Measurements from ENCODE around the gene FGD6. TPM values are rescaled to one million over a fixed set of nuclear protein-coding genes. Genes with fewer than 3 reads are reported as not detected.

FGD6 gene
- total and polyA plus RNA-seq, 2 donors (not counting 1 experiment from before 2014, with no cell fraction given): 1.2 to 8.4 TPM

DNA sequence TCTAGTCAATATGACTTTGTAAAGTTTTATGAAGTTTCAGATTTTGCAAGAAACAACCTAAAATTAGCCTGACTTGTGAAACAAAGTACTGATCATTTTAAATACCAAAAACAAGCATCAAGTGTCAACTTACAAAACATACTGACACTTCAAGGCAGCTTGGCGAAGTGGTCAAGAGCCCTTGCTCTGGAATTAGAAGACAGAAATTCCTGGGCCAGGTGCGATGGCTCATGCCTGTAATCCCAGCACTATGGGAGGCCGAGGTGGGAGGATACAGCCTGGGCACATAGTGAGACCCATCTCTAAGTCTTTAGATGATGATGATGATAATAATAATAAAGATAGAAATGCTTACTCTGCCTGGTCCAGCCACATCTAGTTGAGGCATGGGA lies 98.5 kb downstream of the FGD6 start:
- no peaks in the 10 kb centered on the region for H3K36me3 ChIP-seq (replicated peaks in 1 of 2; ENCODE audit: control extremely low read depth in 1 of 2, control insufficient read depth in 1 of 2, extremely low read depth in 1 of 2, insufficient read depth in 2 of 2, low read length in 1 of 2)
- POLR2A ChIA-PET: no interaction called here
- TF ChIP-seq, protein P1, sequence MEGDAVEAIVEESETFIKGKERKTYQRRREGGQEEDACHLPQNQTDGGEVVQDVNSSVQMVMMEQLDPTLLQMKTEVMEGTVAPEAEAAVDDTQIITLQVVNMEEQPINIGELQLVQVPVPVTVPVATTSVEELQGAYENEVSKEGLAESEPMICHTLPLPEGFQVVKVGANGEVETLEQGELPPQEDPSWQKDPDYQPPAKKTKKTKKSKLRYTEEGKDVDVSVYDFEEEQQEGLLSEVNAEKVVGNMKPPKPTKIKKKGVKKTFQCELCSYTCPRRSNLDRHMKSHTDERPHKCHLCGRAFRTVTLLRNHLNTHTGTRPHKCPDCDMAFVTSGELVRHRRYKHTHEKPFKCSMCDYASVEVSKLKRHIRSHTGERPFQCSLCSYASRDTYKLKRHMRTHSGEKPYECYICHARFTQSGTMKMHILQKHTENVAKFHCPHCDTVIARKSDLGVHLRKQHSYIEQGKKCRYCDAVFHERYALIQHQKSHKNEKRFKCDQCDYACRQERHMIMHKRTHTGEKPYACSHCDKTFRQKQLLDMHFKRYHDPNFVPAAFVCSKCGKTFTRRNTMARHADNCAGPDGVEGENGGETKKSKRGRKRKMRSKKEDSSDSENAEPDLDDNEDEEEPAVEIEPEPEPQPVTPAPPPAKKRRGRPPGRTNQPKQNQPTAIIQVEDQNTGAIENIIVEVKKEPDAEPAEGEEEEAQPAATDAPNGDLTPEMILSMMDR (IDR thresholded peaks at IDR 0.05): no peak
- TF ChIP-seq EZH2 (IDR thresholded peaks at IDR 0.05; ENCODE audit: borderline replicate concordance, insufficient read depth, low read depth, low read length, poor library complexity, severe bottlenecking): no peak
- no peaks in the 10 kb centered on the region for H3K79me2 ChIP-seq (ENCODE audit: control insufficient read depth, insufficient read depth, low read length)
- ATAC-seq (ENCODE audit: low read depth) (no peak), DNase-seq (no peak)
- no peak overlapping the region for H3K9ac ChIP-seq (ENCODE audit: low read length)
- H2AFZ ChIP-seq (ENCODE audit: insufficient read depth, low read depth, low read length, poor library complexity, severe bottlenecking): no peak overlapping the region
- Mint-ChIP-seq H3K27ac (no peak overlapping the region), H3K9me3 (ENCODE audit: insufficient read depth) (no peaks in the 10 kb centered on the region), H3K4me3 (no peak overlapping the region), H3K27me3 (no peaks in the 10 kb centered on the region), H3K4me1 (no peaks in the 10 kb centered on the region)
- CTCF ChIA-PET: interaction anchor here (6.4 kb wide), 1 partner anchor 417 kb away, joined by 213 read pairs; no protein-coding TSS in a partner anchor
- no peaks in the 10 kb centered on the region for H3K27me3 ChIP-seq (replicated peaks in 1 of 4; ENCODE audit: control extremely low read depth in 1 of 4, control insufficient read depth in 3 of 4, insufficient read depth in 4 of 4, low read length in 3 of 4)
- H3K27ac ChIP-seq (ENCODE audit: low read length in 2 of 2): no peak overlapping the region
- H3K4me3 ChIP-seq (ENCODE audit: control extremely low read depth in 1 of 5, extremely low read depth in 1 of 5, insufficient read depth in 1 of 5, low read depth in 2 of 5, low read length in 4 of 5): no peak overlapping the region
- intact Hi-C loops (cut with micrococcal nuclease): loop anchor here (5.0 to 10.0 kb wide), 2 partner anchors 166 to 879 kb away; partner anchors contain the start of gene HAL
- no peaks in the 10 kb centered on the region for H3K9me3 ChIP-seq (ENCODE audit: control extremely low read depth in 1 of 3, control insufficient read depth in 2 of 3, insufficient read depth in 1 of 3, low read length in 2 of 3)
- no peaks in the 10 kb centered on the region for H3K4me1 ChIP-seq (ENCODE audit: control insufficient read depth in 2 of 2, insufficient read depth in 2 of 2, low read length in 2 of 2)
- no peak overlapping the region for H3K4me2 ChIP-seq (replicated peaks; ENCODE audit: low read depth, low read length, poor library complexity, severe bottlenecking)
- WGBS (ENCODE audit: insufficient coverage): 90% methylated on average over 2 of the region's 3 CpGs
- H4K20me1 ChIP-seq (ENCODE audit: control insufficient read depth, insufficient read depth, low read length, poor library complexity, severe bottlenecking): no peaks in the 10 kb centered on the region

DNA sequence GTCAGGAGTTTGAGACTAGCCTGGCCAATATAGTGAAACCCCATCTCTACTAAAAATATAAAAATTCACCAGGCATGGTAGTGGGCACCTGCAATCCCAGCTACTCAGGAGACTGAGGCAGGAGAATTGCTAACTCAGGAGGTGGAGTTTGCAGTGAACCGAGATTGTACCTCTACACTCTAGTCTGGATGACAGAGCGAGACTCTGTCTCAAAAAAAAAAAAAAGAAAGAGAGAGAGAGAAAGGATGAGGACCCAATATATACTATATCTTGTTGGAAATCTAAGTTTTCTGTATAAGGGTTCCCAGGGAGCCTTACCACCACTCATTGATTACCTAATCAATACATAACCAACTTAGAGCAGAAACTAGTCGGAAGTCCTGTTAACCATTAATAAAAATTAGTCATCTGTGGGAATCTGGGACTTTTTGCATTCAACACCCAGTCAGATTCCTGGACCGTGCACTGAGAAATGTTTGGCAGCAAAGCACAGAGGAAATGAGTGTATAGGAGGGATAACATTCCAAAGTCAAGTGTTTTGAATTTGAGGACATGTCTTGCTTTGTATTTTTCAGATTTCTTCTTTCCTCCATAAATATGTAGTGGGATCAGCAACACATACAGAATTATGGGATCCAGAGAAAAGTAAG lies 99.0 kb downstream of the FGD6 start:
- no peaks in the 10 kb centered on the region for H3K27me3 Mint-ChIP-seq
- no peaks in the 10 kb centered on the region for H3K4me1 ChIP-seq (ENCODE audit: control insufficient read depth in 2 of 2, insufficient read depth in 2 of 2, low read length in 2 of 2)
- POLR2A ChIA-PET: no interaction called here
- H3K9ac ChIP-seq (ENCODE audit: low read length): no peak overlapping the region
- TF ChIP-seq EZH2 (IDR thresholded peaks at IDR 0.05; ENCODE audit: borderline replicate concordance, insufficient read depth, low read depth, low read length, poor library complexity, severe bottlenecking): no peak
- TF ChIP-seq, protein P1 (IDR thresholded peaks at IDR 0.05): no peak
- intact Hi-C loops (cut with micrococcal nuclease): loop anchor here (5.0 to 10.0 kb wide), 2 partner anchors 167 to 879 kb away; partner anchors contain the start of gene HAL
- H2AFZ ChIP-seq (ENCODE audit: insufficient read depth, low read depth, low read length, poor library complexity, severe bottlenecking): no peak overlapping the region
- no peaks in the 10 kb centered on the region for H3K79me2 ChIP-seq (ENCODE audit: control insufficient read depth, insufficient read depth, low read length)
- no CpG with 5 or more reads among the region's 4 CpGs for WGBS (ENCODE audit: insufficient coverage)
- CTCF ChIA-PET: interaction anchor here (0.9 to 6.4 kb wide), 9 partner anchors 28 to 1398 kb away, joined by 3 to 213 read pairs (median 5); partner anchors contain the start of genes FGD6 and VEZT
- H3K4me2 ChIP-seq (replicated peaks; ENCODE audit: low read depth, low read length, poor library complexity, severe bottlenecking): no peak overlapping the region
- H3K27ac ChIP-seq (ENCODE audit: low read length in 2 of 2): no peak overlapping the region
- H3K27me3 ChIP-seq (replicated peaks in 1 of 4; ENCODE audit: control extremely low read depth in 1 of 4, control insufficient read depth in 3 of 4, insufficient read depth in 4 of 4, low read length in 3 of 4): no peaks in the 10 kb centered on the region
- no peak overlapping the region for H3K27ac Mint-ChIP-seq
- H4K20me1 ChIP-seq (ENCODE audit: control insufficient read depth, insufficient read depth, low read length, poor library complexity, severe bottlenecking): no peaks in the 10 kb centered on the region
- H3K4me1 Mint-ChIP-seq: no peaks in the 10 kb centered on the region
- ATAC-seq (ENCODE audit: low read depth) (no peak), DNase-seq (no peak)
- H3K9me3 ChIP-seq (ENCODE audit: control extremely low read depth in 1 of 3, control insufficient read depth in 2 of 3, insufficient read depth in 1 of 3, low read length in 2 of 3): no peaks in the 10 kb centered on the region
- no peaks in the 10 kb centered on the region for H3K9me3 Mint-ChIP-seq (ENCODE audit: insufficient read depth)
- H3K4me3 Mint-ChIP-seq: no peak overlapping the region
- H3K4me3 ChIP-seq (ENCODE audit: control extremely low read depth in 1 of 5, extremely low read depth in 1 of 5, insufficient read depth in 1 of 5, low read depth in 2 of 5, low read length in 4 of 5): no peak overlapping the region
- H3K36me3 ChIP-seq (replicated peaks in 1 of 2; ENCODE audit: control extremely low read depth in 1 of 2, control insufficient read depth in 1 of 2, extremely low read depth in 1 of 2, insufficient read depth in 2 of 2, low read length in 1 of 2): no peaks in the 10 kb centered on the region
